Uterus (tissue), 4 donors: ENCODE results near the gene CDON. TPM values are rescaled to one million over a fixed set of nuclear protein-coding genes. Genes with fewer than 3 reads are reported as not detected.

Experiments used
- DNase-seq, 2 donors: peaks; one replicate each; pipeline ENCODE4 v3.0.0-alpha.2; 2019 to 2020
- H3K27ac ChIP-seq, 2 donors: fragments of 200-600 bp; sonication (generic); 1 replicate in 1 of 2; 2 replicates in 1 of 2; pipeline ENCODE4 v1.5.1; 2016 to 2018
- H3K27me3 ChIP-seq, 2 donors: fragments of 200-600 bp; sonication (generic); one replicate each; pipeline ENCODE4 v1.5.1; 2018 to 2019; ENCODE audit warnings: control low read depth in 1 of 2
- H3K36me3 ChIP-seq, 2 donors: fragments of 200-600 bp; sonication (generic); one replicate each; pipeline ENCODE4 v1.5.1; 2019; ENCODE audit warnings: control low read depth in 1 of 2
- H3K4me1 ChIP-seq, 2 donors: fragments of 200-600 bp; sonication (generic); one replicate each; pipeline ENCODE4 v1.5.1; 2018 to 2019; ENCODE audit warnings: control low read depth in 1 of 2
- H3K4me3 ChIP-seq, 2 donors: fragments of 200-600 bp; sonication (generic); 1 replicate in 1 of 2; 2 replicates in 1 of 2; pipeline ENCODE4 v1.5.1; 2018 to 2019; ENCODE audit warnings: mild to moderate bottlenecking in 1 of 2
- H3K9me3 ChIP-seq, 2 donors: fragments of 200-600 bp; sonication (generic); one replicate each; pipeline ENCODE4 v1.5.1; 2019; ENCODE audit warnings: control low read depth in 1 of 2
- CTCF ChIP-seq, 4 experiments: fragments of 200-600 bp in 2 of 4; fragments of 450-650 bp in 2 of 4; sonication (generic) in 2 of 4; IDR thresholded peaks; one replicate each; pipeline ENCODE4 v1.5.1; 2016 to 2019; ENCODE audit warnings: antibody characterized with exemption in 4 of 4, mild to moderate bottlenecking in 2 of 4, moderate library complexity in 1 of 4
- POLR2A ChIP-seq, 2 donors: fragments of 450-650 bp; IDR thresholded peaks; one replicate each; pipeline ENCODE4 v1.6.1; 2016; ENCODE audit warnings: antibody characterized with exemption in 2 of 2, mild to moderate bottlenecking in 1 of 2, moderate library complexity in 1 of 2
- intact Hi-C: fragments of 100-400 bp; cut with DNase I; formaldehyde crosslinking; loops from one replicate; pipeline ENCODE4 v1.15.1; 2023; ENCODE audit warnings: low total_unique reads
- total RNA-seq, 4 donors: library from RNA; depleted of rRNA in 3 of 4; stranded (reverse); fragments of >200 nt in 3 of 4; gene quantifications; one replicate each; pipeline versions ENCODE4 v1.1.0 to v1.2.4, GENCODE V29; 2014 to 2023
- donor health status: DM: yes; HTN: yes; CAD: no.

The CDON gene
- total RNA-seq, 4 donors from 2014 or later = 38.5 to 261 (median 213) TPM

- Histone ChIP-seq H3K4me1 (peaks cover 6 to 7% of the 10 kb centered on the region in 2 donors), H3K9me3 (no peaks in the 10 kb centered on the region), H3K27me3 (no peaks in the 10 kb centered on the region), H3K36me3 (no peaks in the 10 kb centered on the region), H3K27ac (no peak overlapping the region), H3K4me3 (no peak overlapping the region)
- intact Hi-C loops = no loop called here
- TF ChIP-seq CTCF (IDR thresholded peaks at IDR 0.05) = no peak
- TF ChIP-seq POLR2A (IDR thresholded peaks at IDR 0.05) = no peak
- DNase-seq = no peak
These were observed 102.7 kb downstream of the CDON start for GRCh38 chr11:125959931-125960330.

GRCh38 chr11:125959511-125959910 is 103.2 kb downstream of the CDON start:
- DNase-seq = no peak
- intact Hi-C loops = no loop called here
- Histone ChIP-seq H3K27ac (no peak overlapping the region), H3K9me3 (no peaks in the 10 kb centered on the region), H3K27me3 (no peaks in the 10 kb centered on the region), H3K4me1 (peaks cover 6 to 7% of the 10 kb centered on the region in 2 donors), H3K36me3 (no peaks in the 10 kb centered on the region), H3K4me3 (no peak overlapping the region)
- TF ChIP-seq POLR2A (IDR thresholded peaks at IDR 0.05) = no peak
- TF ChIP-seq CTCF (IDR thresholded peaks at IDR 0.05) = no peak

- no peaks in the 10 kb centered on the region for H3K9me3 ChIP-seq
- intact Hi-C loops = no loop called here
- H3K27ac ChIP-seq = no peak overlapping the region
- H3K4me3 ChIP-seq = no peak overlapping the region
- no peaks in the 10 kb centered on the region for H3K36me3 ChIP-seq
- H3K27me3 ChIP-seq = no peaks in the 10 kb centered on the region
- TF ChIP-seq CTCF (IDR thresholded peaks at IDR 0.05) = no peak
- TF ChIP-seq POLR2A (IDR thresholded peaks at IDR 0.05) = no peak
- H3K4me1 ChIP-seq = peaks cover 6 to 7% of the 10 kb centered on the region in 2 donors
- DNase-seq = no peak
These were observed 103.7 kb downstream of the CDON start for GRCh38 chr11:125958872-125959400.

- intact Hi-C loops = no loop called here
- no peak for DNase-seq
- peak overlapping the region in 1 of 2 donors; percentile 74 for H3K27ac ChIP-seq
- no peaks in the 10 kb centered on the region for H3K27me3 ChIP-seq
- H3K4me1 ChIP-seq = peaks cover 6 to 7% of the 10 kb centered on the region in 2 donors
- H3K4me3 ChIP-seq = no peak overlapping the region
- TF ChIP-seq POLR2A (IDR thresholded peaks at IDR 0.05) (no peak), CTCF (IDR thresholded peaks at IDR 0.05) (no peak)
- no peaks in the 10 kb centered on the region for H3K36me3 ChIP-seq
- H3K9me3 ChIP-seq = no peaks in the 10 kb centered on the region
These were observed 104.9 kb downstream of the CDON start for GRCh38 chr11:125957618-125958332.

- peak; percentile 84 to 88 for DNase-seq
- H3K9me3 ChIP-seq = no peaks in the 10 kb centered on the region
- H3K36me3 ChIP-seq = no peaks in the 10 kb centered on the region
- peak overlapping the region; percentile 74 to 84 for H3K27ac ChIP-seq
- peaks cover 11 to 18% of the 10 kb centered on the region in 2 donors for H3K4me1 ChIP-seq
- H3K4me3 ChIP-seq = no peak overlapping the region
- TF ChIP-seq POLR2A (IDR thresholded peaks at IDR 0.05) (no peak), CTCF (IDR thresholded peaks at IDR 0.05) (peak in 1 of 4 experiments; percentile 21)
- H3K27me3 ChIP-seq = no peaks in the 10 kb centered on the region
- intact Hi-C loops = no loop called here
These were observed 106.1 kb downstream of the CDON start for GRCh38 chr11:125956391-125957134.
